Testis (tissue), 3 donors: Measurements from ENCODE around the gene WDFY2. TPM values are rescaled to one million over a fixed set of nuclear protein-coding genes. Genes with fewer than 3 reads are reported as not detected.

ENCODE experiments used
- DNase-seq: peaks from one replicate; pipeline ENCODE4 v3.0.0-alpha.2; 2019
- H3K27ac ChIP-seq, 2 donors: fragments of 200-600 bp; sonication (generic); one replicate each; pipeline ENCODE4 v1.5.1; 2019
- H3K27me3 ChIP-seq: fragments of 200-600 bp; sonication (generic); one replicate; pipeline ENCODE4 v1.5.1; 2019
- H3K36me3 ChIP-seq: fragments of 200-600 bp; sonication (generic); one replicate; pipeline ENCODE4 v1.5.1; 2017; ENCODE audit warnings: low read depth; ENCODE audit errors: missing control alignments
- H3K4me1 ChIP-seq: fragments of 200-600 bp; sonication (generic); one replicate; pipeline ENCODE4 v1.5.1; 2019
- H3K4me3 ChIP-seq, 2 donors: fragments of 200-600 bp; sonication (generic); one replicate each; pipeline ENCODE4 v1.5.1; 2017 to 2019
- H3K9me3 ChIP-seq: fragments of 200-600 bp; sonication (generic); one replicate; pipeline ENCODE4 v1.5.1; 2017
- CTCF ChIP-seq, 3 experiments: fragments of 450-650 bp in 2 of 3; fragments of 200-600 bp in 1 of 3; sonication (generic) in 1 of 3; IDR thresholded peaks; one replicate each; pipeline ENCODE4 v1.5.1; 2016 to 2019; ENCODE audit warnings: antibody characterized with exemption in 3 of 3, mild to moderate bottlenecking in 2 of 3, moderate library complexity in 1 of 3
- POLR2A ChIP-seq: fragments of 450-650 bp; IDR thresholded peaks from one replicate; pipeline ENCODE4 v1.6.1; 2017; ENCODE audit warnings: antibody characterized with exemption, mild to moderate bottlenecking, moderate library complexity
- WGBS, 2 donors: methylation state at CpG; one replicate each; pipeline ENCODE4 v1.1.5; 2018; 5-methylcytosine and 5-hydroxymethylcytosine counted together
- intact Hi-C: fragments of 100-400 bp; cut with DNase I; formaldehyde crosslinking; loops from one replicate; pipeline ENCODE4 v1.15.1; 2023; ENCODE audit warnings: low total_unique reads
- polyA plus RNA-seq: library from polyadenylated mRNA; stranded (reverse); fragments of 350-450 nt; fragmentation: Illumina TruSeq; extraction: RNeasy Lipid Tissue Mini Kit (QIAGEN cat#74804); gene quantifications from one replicate; pipeline ENCODE4 v1.2.3, GENCODE V29; 2014; ENCODE audit warnings: low read depth, low replicate concordance; ENCODE audit not compliant: insufficient read depth
- total RNA-seq, 2 donors: library from RNA; depleted of rRNA; stranded (reverse); fragments of >200 nt; gene quantifications; one replicate each; pipeline ENCODE4 v1.2.3, GENCODE V29; 2016

Gene WDFY2
- total and polyA plus RNA-seq, 3 donors from 2014 or later: 17.1 to 45.8 (median 36.1) TPM

GRCh38 chr13:51746802-51747201, 162.5 kb downstream of the WDFY2 start:
- intact Hi-C loops: no loop called here
- H3K4me3 ChIP-seq: no peak overlapping the region
- 28 to 46% methylated on average over 2 of the region's 2 CpGs for WGBS, 2 donors
- H3K27me3 ChIP-seq: no peaks in the 10 kb centered on the region
- DNase-seq: no peak
- TF ChIP-seq CTCF (IDR thresholded peaks at IDR 0.05): no peak
- no peak for TF ChIP-seq POLR2A
- no peaks in the 10 kb centered on the region for H3K36me3 ChIP-seq
- peak overlapping the region; percentile 55 to 75 for H3K27ac ChIP-seq
- H3K9me3 ChIP-seq: no peaks in the 10 kb centered on the region
- H3K4me1 ChIP-seq: peaks cover 35% of the 10 kb centered on the region

- TF ChIP-seq POLR2A (no peak), CTCF (IDR thresholded peaks at IDR 0.05) (no peak)
- Histone ChIP-seq H3K4me1 (peaks cover 25% of the 10 kb centered on the region), H3K4me3 (no peak overlapping the region), H3K27ac (peak overlapping the region; percentile 55 to 75), H3K9me3 (no peaks in the 10 kb centered on the region), H3K36me3 (no peaks in the 10 kb centered on the region), H3K27me3 (no peaks in the 10 kb centered on the region)
- peak; percentile 72 for DNase-seq
- whole genome bisulfite sequencing, 2 donors: 60 to 81% methylated on average over 9 of the region's 9 CpGs
- intact Hi-C loops: no loop called here
Measured at GRCh38 chr13:51747438-51748434, 163.5 kb downstream of the WDFY2 start.

GRCh38 chr13:51756651-51757050, 172.4 kb downstream of the WDFY2 start:
- DNase-seq: no peak
- H3K9me3 ChIP-seq: no peaks in the 10 kb centered on the region
- H3K27me3 ChIP-seq: no peaks in the 10 kb centered on the region
- no peaks in the 10 kb centered on the region for H3K36me3 ChIP-seq
- H3K4me1 ChIP-seq: no peaks in the 10 kb centered on the region
- TF ChIP-seq POLR2A (no peak), CTCF (IDR thresholded peaks at IDR 0.05) (no peak)
- WGBS, 2 donors: 91 to 94% methylated on average over 2 of the region's 2 CpGs
- no peak overlapping the region for H3K27ac ChIP-seq
- intact Hi-C loops: no loop called here
- no peak overlapping the region for H3K4me3 ChIP-seq

GRCh38 chr13:51758691-51759090, 174.4 kb downstream of the WDFY2 start:
- WGBS, 2 donors: 92% methylated on average over 6 of the region's 6 CpGs
- no peak for TF ChIP-seq POLR2A
- no peak for TF ChIP-seq CTCF (IDR thresholded peaks at IDR 0.05)
- no peaks in the 10 kb centered on the region for H3K27me3 ChIP-seq
- H3K36me3 ChIP-seq: no peaks in the 10 kb centered on the region
- H3K4me3 ChIP-seq: no peak overlapping the region
- intact Hi-C loops: no loop called here
- H3K4me1 ChIP-seq: peaks cover 3% of the 10 kb centered on the region
- no peak for DNase-seq
- H3K27ac ChIP-seq: no peak overlapping the region
- H3K9me3 ChIP-seq: no peaks in the 10 kb centered on the region
